SKM-1 treated with dmso at 0.1 percent for 144 hours (cell line): ENCODE results near the gene REEP2.
"Not testable (repeated sequence)": the region's sequence is repeated elsewhere in the genome, so short reads cannot be mapped to it uniquely, and the experiment has no call there.

Source experiments
- DNase-seq: peaks from one replicate; lab custom pipeline; 2025; ENCODE audit not compliant: unreplicated experiment; lab: John Stamatoyannopoulos, UW

Gene REEP2, protein sequence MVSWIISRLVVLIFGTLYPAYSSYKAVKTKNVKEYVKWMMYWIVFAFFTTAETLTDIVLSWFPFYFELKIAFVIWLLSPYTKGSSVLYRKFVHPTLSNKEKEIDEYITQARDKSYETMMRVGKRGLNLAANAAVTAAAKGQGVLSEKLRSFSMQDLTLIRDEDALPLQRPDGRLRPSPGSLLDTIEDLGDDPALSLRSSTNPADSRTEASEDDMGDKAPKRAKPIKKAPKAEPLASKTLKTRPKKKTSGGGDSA

DNA sequence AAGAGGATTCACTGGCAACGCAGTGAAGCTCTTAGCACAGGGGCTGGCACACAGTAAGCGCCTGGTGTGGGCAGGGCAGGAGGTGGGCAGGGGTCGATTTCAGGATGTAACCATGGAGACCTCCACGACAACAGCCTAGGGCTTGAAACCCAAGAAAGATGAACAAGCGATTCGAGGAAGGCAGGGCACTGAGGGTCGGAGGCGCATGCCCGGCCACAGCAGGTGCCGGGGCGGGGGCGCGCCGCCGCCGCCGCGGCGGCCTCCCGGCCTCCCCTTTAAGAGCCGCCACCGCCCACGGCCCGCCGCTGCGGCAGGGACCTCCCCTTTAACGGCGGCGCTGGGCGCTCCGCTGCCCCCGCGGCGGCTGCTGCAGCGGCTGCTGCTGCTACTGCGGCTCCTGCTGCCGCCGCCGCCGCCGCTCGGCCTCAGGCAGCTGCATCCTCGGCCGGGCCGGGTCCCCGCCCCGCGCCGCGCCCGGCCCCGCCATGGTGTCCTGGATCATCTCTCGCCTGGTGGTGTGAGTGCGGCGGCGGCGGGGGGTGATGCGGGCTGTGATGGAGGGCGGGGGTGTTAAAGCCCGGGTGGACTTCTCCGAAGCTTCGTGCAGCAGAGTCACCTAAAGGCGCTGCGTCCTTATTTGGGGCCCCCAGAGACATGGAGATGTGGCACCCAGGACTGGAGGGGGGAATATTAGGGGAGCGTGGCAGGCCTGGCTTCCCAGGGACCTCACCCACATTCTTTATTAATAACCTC is at the start of gene REEP2:
Gene REEP2 (plus strand): TSS at position 334 of the 753 bp plus-strand sequence. CDS start 152 bp downstream, at position 486.
- DNase-seq = no peak

DNA sequence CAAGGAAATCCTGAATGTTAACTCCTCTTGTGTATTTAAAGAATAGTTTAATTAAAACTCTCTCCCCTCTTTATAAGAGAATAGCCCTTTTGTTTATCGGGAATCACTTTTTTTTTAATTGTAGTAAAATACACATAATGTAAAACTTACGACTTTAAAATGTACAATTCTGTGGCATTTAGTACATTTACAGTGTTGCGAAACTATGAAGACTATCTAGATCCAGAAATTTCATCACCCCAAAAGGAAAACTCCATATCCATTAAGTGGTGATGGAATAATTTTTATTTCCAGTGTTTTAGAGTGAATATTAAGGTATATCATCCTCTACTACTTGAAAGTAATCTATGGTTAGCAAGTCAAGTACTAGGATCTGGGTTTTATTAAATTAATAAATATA is 49.5 kb upstream of the REEP2 start:
- DNase-seq = no peak

DNA sequence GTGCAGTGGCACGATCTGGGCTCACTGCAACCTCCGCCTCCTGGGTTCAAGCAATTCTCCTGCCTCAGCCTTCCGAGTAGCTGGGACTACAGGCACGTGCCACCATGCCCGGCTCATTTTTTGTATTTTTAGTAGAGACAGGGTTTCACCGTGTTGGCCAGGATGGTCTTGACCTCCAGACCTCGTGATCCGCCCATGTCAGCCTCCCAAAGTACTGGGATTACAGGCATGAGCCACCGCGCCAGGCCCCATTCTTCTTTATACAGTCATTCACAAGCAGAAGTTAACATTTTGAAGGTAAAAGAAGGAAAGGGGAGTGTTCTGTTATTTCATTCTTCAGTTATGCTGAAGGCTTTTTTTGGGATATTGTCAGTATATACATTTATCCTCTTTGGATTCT is 48.9 kb upstream of the REEP2 start:
- DNase-seq = not testable (repeated sequence)

DNA sequence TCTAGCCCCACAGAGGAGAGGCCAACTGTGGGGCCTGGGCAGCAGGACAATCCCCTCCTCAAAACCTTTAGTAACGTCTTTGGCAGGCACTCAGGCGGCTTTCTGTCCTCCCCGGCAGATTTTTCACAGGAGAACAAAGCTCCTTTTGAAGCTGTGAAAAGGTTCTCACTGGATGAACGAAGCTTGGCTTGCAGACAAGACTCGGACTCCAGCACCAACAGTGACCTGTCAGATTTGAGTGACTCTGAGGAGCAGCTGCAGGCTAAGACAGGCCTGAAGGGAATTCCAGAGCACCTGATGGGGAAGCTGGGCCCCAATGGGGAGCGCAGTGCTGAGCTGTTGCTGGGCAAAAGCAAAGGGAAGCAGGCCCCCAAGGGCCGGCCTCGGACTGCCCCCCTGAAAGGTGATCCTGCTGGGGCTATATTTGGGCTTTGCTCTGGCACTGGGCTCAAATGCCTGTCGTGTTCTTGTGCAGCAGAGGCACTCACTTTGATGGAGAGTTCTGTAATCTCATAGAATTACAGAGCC is 46.9 kb upstream of the REEP2 start:
- no peak for DNase-seq

DNA sequence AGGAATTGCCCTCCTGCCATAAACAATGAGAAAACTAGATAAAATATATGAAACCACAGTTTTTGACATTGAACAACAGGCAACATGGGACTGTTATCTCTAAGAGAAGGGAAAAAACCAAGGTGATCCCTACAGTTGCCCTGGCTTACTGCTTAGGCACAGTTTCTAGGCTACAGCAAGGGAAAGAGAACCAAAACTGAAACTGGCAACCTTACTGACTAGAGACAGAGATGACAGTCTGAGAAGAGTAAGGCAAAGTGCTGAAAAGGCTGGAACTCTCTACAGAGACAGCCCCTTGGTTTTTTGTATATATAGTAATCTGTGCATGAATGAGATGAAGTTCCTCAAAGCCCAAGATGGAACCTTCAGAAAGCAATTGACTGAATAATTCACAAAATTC is 36.2 kb upstream of the REEP2 start:
- DNase-seq = no peak

DNA sequence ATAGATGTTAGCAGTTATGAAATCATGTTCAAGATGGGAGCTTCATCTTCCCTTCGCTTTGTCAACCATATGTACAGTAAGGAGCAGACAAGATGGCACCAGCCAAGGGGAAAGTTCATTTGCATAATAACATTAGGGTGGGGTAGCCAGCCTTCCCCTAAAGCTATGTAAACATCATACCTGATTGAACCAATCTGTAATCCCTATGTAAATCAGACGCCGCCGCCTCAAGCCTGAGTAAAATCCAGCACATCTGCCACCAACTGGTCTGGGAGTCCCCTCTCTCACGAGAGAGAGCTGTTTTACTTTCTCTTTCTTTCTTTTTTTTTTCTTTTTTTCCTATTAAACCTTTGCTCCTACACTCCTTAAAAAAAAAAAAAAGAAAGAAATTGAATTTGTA is 30.8 kb upstream of the REEP2 start:
- DNase-seq = no peak

DNA sequence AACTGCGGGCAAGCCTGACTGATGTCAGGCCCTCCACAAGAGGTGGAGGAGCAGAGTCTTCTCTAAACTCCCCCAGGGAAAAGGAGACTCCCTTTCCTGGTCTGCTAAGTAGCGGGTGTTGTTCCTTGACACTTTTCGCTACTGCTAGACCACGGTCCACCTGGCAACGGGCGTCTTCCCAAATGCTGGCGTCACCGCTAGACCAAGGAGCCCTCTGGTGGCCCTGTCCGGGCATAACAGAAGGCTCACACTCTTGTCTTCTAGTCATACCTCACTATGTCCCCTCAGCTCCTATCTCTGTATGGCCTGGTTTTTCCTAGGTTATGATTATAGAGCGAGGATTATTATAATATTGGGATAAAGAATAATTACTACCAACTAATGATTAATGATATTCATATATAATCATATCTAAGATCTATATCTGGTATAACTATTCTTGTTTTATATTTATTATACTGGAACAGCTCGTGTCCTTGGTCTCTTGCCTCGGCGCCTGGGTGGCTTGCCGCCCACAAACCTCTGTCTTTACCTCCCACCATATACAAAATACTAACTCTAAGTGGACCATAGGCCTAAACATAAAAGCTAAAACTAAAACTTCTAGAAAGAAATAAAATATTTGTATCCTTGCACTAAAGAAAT is 27.7 kb upstream of the REEP2 start:
- DNase-seq = peak; percentile 5

DNA sequence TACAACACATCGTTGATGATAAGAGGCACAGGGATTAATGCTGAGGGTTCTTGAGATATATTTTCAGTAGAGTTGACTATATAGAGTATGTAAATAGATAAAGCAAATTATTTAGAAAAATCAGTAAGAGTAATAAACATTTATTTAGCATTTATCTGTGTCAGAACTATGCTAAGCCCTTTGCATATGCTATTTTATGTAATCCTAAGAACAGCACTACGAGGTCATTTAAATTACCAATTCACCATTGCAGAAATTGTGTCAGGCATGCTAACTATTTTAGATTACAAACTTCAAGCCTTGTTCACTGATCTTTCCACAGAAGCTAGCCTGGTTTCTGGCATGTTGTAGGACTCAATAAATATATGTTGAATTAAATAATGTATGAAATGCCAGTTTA is 20.4 kb upstream of the REEP2 start:
- DNase-seq = no peak

DNA sequence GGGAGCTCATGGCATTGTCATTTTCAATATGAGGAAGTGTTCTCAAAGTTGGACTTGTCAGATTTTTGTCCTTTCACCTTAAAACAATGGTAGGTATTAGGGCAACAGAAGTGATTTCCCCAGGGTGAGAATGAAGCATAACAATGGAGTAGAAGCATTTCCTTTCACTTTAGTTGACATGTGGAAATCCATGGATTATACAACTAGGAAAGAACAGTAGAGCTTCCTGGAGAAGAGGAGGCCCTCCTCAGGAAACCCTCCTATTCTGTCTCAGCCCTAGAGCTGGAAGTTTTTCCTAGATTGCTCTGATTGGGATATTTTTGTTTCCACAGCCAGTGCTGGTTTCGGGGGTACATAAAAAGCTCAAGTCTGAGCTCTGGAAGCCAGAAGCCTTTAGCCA is 13.8 kb upstream of the REEP2 start:
- no peak for DNase-seq

DNA sequence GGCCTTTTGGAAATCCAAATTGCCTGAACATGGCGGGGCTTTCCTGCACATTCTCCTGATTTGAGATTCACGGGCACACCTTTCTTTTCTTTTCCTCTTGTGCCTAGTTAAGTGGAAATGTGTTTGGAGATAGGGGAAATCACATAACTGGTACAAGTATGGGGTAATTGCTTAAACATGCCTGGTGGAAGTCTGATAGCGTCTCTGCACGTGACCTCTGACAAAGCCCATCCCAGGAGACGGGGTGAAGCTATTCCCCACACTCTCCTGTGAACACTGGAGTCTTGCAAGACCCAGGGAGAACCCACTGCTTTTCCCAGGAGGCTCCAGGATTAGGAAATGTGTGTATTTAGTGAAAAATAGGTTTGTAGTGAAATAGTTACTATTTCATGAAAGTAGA is 2.9 kb upstream of the REEP2 start:
- DNase-seq = no peak

DNA sequence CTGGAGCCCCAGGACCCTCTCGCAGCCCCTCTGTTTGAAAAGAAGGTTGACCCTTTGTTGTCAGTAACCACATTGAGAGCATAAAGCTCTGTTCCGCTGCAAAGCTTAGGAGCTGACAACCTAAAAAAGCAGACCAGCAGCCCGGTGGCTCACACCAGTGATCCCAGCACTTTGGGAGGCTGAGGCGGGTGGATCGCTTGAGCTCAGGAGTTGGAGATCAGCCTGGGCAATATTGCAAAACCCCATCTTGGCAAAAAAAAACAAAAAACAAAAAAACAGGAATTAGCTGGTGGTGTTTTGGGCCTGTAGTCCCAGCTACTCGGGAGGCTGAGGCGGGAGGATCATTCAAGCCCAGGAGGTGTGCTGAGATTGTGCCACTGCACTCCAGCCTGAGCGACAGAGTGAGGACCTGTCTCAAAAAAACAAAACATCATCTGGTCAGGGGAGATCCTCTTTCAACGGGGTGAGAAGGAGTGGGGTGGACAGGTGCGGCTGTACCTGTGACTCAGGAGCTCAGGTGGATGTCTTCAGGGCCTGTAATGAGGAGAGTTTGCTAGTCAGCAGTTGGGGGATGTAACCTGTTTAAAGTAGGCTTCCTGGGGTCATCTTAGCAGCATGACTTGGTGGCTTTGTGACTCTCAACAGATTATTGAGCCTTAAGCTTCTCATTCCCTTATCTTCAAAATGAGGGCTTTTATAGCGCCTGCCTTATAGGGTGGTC is 694 bp upstream of the REEP2 start:
- DNase-seq = no peak

DNA sequence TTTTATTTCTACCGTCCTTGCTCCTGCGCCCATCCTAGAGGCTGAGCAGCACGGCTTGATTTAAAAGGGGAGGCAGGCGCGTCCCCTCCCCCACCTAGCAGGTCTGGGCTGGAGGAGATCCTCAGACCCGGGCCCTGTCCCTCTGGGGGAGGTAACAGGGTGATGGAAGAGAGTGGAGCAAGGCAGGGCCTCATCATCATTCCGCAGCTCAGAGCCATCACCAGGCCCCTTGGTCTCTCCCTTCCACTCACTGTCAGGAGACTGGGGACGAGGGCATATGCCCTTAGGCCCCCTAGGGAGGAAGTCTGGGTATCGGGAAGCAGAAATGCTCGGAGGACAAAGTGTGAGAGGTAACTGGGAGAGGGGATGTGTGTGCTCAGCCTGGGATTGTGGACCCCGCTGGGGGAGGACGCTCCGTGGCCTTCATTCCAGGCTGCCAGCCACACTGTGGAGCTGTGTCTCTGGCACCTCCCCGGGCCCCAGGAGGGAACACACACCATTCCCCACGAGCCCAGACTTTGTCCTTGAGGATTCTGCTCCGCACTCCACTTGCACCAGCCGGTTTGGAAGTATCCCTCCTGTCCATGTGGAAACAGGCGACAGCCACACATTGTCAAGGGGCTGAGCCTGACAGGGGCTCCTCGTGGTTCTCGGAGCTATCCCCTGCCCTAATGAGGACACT is 761 bp downstream of the REEP2 start:
- no peak for DNase-seq

DNA sequence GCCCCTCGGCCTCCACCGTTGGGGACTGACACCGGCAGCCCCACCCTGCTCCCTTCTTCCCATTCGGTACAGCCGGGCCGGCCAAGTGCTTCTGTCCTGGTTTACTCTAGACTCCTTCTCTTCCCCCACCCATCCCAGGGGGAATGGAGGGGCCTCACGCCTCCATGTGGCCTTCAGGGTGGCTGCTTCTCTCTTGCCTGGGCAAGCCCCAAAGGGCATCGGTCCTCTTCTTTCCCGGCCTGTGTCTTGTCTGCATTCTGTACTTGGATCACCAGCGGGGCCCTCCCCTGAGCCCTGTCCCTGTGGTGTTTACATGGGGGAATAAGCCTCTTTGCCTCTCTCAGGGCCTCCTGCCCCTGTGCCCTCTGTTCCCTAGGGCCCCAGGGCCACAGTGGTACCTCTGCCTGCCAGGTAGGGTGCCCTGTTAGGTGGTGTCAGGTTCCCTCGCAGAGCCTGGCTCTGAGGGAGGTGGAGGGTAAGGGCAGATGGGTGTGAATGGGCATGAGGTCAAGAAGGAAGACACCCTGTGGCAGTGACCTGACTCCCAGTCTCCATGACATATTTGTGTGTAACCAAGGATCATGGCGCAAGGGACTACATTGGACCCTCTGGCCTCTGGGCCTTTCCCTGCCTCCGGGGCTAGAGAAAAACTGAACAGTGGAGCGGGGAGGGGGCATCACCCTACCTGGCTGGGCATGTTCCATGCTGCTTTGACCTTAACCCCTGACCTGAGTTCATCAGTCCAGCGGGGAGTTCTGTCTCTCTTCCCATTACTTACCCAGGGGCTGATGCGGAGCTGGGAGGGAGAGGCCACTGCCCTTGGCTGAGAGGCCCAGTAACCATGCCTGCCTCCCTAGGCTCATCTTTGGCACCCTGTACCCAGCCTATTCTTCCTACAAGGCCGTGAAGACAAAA is 1.6 kb downstream of the REEP2 start:
- no peak for DNase-seq

DNA sequence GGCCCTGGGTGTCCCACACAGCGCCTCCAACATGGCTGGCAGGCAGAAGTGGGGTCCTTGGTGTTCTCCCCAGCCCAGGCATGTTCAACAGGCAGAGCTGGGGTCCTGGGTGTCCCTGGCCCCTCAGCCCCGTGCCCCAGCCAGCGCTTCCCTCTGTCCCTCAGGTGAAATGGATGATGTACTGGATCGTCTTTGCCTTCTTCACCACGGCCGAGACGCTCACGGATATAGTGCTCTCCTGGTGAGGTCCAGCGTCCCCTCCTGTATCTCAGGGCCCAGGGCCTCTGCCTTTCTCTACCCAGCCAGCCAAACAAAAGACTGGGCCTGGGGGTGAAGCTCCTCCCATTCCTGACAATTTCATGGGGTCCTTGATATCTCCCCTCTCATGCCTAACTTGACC is 2.4 kb downstream of the REEP2 start:
- no peak for DNase-seq

DNA sequence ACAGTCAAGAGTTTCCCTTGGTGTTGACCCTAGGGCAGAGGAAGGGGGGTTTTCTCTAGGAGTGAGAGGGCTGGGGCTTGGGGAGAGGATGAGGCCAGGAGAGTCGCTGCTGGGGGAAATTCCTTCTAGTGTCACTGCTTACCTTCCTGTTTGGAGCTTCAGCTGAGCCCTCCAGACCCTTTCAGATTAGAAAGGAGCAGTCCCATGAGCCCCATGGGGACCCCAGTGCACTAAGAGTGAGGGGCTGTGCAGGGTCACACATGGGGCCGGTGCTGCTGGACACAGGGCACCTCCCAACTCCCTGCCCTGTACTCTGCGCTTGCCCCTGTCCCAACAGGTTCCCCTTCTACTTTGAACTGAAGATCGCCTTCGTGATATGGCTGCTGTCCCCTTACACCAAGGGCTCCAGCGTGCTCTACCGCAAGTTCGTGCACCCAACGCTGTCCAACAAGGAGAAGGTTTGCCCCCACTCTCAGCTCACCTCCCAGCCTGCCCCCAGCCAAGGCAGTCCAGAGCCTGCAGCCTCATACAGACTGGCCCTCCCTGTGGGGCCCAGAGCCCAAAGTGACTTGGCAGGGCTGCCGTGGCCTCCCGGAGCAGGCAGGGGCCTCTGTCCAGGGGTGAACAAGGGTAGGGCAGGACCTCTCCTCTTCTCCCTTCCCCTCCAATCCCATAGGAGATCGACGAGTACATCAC is 5.4 kb downstream of the REEP2 start:
- no peak for DNase-seq

DNA sequence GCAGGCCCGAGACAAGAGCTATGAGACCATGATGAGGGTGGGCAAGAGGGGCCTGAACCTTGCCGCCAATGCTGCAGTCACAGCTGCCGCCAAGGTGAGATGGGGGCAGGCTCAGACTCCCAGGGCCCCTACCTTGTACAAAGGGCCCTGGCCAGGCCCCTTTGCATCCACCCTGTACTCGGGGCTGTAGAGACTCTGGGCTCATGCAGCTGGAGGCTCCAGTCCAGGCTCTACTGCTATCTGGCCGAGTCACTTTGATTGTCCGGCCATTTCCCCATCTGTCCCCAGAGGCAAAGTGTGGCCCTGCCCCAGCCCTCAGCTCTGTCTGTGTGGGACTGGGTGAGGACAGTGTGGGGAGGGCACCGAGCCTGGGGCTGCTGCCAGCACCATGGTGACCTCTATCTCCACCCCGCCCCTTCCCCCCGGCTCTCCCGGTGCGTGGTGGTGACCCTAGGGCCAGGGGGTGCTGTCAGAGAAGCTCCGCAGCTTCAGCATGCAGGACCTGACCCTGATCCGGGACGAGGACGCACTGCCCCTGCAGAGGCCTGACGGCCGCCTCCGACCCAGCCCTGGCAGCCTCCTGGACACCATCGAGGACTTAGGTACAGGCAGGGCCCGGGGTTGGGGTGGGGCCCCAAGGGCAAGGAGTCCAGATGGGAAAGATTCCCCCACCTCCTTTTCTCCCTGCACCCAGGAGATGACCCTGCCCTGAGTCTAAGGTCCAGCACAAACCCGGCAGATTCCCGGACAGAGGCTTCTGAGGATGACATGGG is 6.1 kb downstream of the REEP2 start:
- no peak for DNase-seq

DNA sequence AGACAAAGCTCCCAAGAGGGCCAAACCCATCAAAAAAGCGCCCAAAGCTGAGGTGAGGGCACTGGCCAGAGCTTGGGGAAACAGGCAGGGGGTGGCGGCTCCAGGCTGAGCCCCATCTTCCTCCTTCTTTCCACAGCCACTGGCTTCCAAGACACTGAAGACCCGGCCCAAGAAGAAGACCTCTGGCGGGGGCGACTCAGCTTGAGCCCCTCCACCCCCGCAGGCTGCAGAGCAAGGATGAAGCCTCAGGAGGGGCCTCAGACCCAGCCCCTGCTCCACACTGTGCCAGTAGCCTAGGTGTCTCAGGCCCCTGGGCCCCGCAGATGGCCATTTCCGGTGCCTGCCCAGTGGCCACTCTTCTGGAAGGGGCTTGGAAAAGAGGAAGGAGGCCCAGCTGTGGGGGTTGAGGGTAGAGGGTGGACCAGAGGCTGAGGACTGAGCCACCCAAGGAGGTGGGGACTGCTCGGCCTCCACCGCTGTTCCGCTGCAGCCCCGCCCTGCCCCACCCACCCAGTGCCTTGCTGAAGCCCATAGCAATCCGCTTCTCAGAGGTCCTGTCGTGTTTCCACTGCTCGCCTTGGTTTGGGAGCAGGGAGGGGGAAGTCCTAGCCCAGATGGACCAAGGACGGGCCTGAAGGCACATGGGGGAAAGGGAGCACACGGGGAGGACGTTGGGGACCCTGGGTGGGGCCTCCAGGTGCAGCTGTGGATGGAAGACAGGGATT is 6.9 kb downstream of the REEP2 start:
- DNase-seq = no peak

DNA sequence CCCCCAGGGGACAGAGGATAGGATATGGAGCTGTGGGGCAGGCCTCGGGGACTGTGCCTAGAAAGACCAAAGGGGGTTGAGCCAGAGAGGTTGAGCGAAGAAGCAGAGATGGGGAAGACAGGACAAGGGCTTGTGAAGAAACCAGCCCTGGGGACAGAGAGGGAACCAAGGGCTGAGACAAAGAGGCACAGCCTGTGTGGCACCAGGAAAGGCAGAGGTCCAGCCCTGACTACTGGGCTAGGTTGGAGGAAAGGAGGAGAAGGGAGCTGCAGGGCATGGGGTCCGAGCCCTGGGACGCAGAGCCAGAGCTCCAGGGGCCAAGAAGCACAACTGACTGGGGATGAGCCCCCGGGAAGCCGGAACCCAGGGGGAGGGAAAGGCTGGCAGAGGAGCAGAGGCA is 9.2 kb downstream of the REEP2 start:
- DNase-seq = no peak
